Activated naive CD8-positive, alpha-beta T cell treated with anti-CD3 and anti-CD28 coated beads, Interleukin-2, amount 10 ng/mL, durations not matched to agents 7 days and 5 days (primary cell): ENCODE measurements around the gene CDCA8. TPM values are rescaled to one million over a fixed set of nuclear protein-coding genes. Genes with fewer than 3 reads are reported as not detected.

Source experiments
- ATAC-seq: fragments of 150-1000 bp; cut with Tn5 transposase; one replicate; pipeline ENCODE4 v1.10.0; 2021; ENCODE audit warnings: low read depth, moderate library complexity
- POLR2A ChIA-PET: fragments of 350-600 bp; sonication (Branson Sonifier 250); formaldehyde crosslinking; loops from one replicate; lab custom pipeline; 2021; ENCODE audit warnings: antibody characterized with exemption; lab: Charles Lee
- DNase-seq: peaks from one replicate; pipeline ENCODE4 v3.0.0; 2021
- H3K27ac Mint-ChIP-seq: one replicate; pipeline ENCODE4 v1.8.0; 2022; ENCODE audit warnings: mild to moderate bottlenecking, mixed read lengths
- H3K27me3 Mint-ChIP-seq: one replicate; pipeline ENCODE4 v1.8.0; 2022; ENCODE audit warnings: mild to moderate bottlenecking, moderate library complexity, mixed read lengths
- H3K36me3 Mint-ChIP-seq: one replicate; pipeline ENCODE4 v1.8.0; 2021; ENCODE audit warnings: mild to moderate bottlenecking, mixed read lengths
- H3K4me1 Mint-ChIP-seq: one replicate; pipeline ENCODE4 v1.8.0; 2021; ENCODE audit warnings: mixed read lengths
- H3K4me3 Mint-ChIP-seq: one replicate; pipeline ENCODE4 v1.8.0; 2022; ENCODE audit warnings: mild to moderate bottlenecking, moderate library complexity, mixed read lengths
- H3K9me3 Mint-ChIP-seq: one replicate; pipeline ENCODE4 v1.8.0; 2021; ENCODE audit warnings: mixed read lengths
- total RNA-seq, 2 experiments: library from RNA; stranded (reverse); gene quantifications; one replicate each; pipeline ENCODE4 v1.2.3, GENCODE V29; 2021

The CDCA8 gene
- total RNA-seq, 2 experiments from 2014 or later = 64.7 to 67.0 TPM

DNA sequence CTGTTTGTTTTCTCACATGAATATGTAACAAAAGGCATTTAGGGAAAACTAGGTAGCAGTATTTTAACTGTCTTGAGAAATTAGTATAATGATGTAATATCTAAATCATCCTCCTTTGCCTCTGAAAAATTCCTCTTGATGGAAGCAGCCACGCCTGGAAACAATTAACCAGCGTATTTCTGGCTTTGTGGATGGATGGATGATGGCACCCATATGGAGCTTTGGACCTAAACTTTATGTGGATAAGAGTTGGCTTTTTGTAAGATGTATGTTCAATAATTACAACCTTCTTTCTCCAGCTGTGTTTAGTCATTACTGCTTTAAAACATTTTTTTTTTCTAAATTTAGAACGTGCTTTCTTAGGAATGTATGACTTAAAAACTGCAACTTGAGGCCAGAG is 12.7 kb downstream of the CDCA8 start:
- ATAC-seq (no peak), DNase-seq (no peak)
- POLR2A ChIA-PET = interaction anchor here (0.7 kb wide), 2 partner anchors 103 to 556 kb away, joined by 3 read pairs; partner anchors contain the start of genes C1orf122 and YRDC
- H3K4me3 Mint-ChIP-seq = no peak overlapping the region
- H3K36me3 Mint-ChIP-seq = peaks cover 57% of the 10 kb centered on the region
- H3K4me1 Mint-ChIP-seq = peaks cover 1% of the 10 kb centered on the region
- no peak overlapping the region for H3K27ac Mint-ChIP-seq
- H3K9me3 Mint-ChIP-seq = no peaks in the 10 kb centered on the region
- H3K27me3 Mint-ChIP-seq = no peaks in the 10 kb centered on the region

DNA sequence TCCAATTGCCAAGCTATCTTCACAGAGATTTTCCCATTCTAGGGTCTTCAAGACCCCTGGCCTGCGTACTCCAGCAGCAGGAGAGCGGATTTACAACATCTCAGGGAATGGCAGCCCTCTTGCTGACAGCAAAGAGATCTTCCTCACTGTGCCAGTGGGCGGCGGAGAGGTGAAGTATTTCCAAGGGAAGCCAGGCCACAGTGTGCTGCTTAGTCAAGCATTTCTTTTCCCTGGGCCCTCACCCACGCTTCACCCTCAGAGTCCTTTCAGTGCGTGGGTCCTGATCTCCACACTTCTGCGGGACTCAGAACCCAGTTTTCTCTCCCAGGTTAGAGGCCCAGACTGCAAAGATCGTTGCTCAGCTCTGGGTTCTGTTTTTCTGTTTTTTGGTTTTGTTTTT is 13.1 kb downstream of the CDCA8 start:
- H3K4me1 Mint-ChIP-seq = peaks cover 1% of the 10 kb centered on the region
- POLR2A ChIA-PET = interaction anchor here (0.7 kb wide), 3 partner anchors 102 to 1167 kb away, joined by 3 read pairs; partner anchors contain the start of genes C1orf122 and YRDC
- ATAC-seq = no peak
- H3K9me3 Mint-ChIP-seq = no peaks in the 10 kb centered on the region
- no peaks in the 10 kb centered on the region for H3K27me3 Mint-ChIP-seq
- no peak overlapping the region for H3K27ac Mint-ChIP-seq
- peaks cover 54% of the 10 kb centered on the region for H3K36me3 Mint-ChIP-seq
- H3K4me3 Mint-ChIP-seq = no peak overlapping the region
- DNase-seq = no peak

DNA sequence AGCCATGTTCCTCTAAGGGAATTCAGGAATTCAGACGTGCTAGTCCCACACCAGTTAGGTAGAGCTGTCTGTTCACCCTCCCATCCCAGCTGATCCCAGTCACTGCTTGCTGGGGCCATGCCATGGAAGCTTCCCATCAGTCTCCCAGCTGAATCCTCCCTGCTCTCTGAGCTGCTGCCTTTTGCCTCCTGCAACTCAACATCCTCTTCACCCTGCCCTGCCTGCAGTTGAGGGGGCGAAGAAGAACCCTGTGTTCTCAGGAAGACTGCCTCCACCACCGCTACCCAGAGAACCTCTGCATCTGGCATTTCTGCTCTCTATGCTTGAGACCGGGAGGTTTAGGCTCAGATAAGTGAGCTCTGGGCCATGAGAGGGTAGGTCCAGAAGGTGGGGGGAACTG is 16.2 kb downstream of the CDCA8 start:
- POLR2A ChIA-PET = interaction anchor here (1.1 kb wide), 1 partner anchor 16 kb away, joined by 3 read pairs; no protein-coding TSS in a partner anchor

DNA sequence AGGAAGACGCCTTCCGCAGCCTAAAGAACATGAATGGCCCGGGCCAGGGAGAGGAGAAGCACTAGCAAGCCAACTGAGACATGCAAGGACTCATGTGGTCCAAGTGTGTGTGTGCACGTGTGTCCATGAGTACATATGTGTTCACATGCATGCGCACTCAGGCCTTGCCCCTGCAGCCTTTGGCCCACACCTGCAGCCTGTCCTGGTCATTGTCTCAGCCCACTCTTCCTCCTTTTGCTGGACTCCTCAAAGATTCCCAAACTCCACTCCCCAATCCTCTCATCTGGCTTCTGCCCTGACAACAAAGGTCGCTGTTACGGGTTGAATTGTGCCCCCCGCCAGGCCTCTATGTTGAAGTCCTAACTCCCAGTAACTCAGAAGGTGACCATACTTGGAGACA is 21.9 kb downstream of the CDCA8 start:
- H3K4me3 Mint-ChIP-seq = no peak overlapping the region
- DNase-seq = no peak
- no peaks in the 10 kb centered on the region for H3K9me3 Mint-ChIP-seq
- ATAC-seq = no peak
- no peaks in the 10 kb centered on the region for H3K4me1 Mint-ChIP-seq
- H3K27me3 Mint-ChIP-seq = peaks cover 5% of the 10 kb centered on the region
- POLR2A ChIA-PET = no interaction called here
- H3K36me3 Mint-ChIP-seq = peaks cover 9% of the 10 kb centered on the region
- H3K27ac Mint-ChIP-seq = no peak overlapping the region

More for the DNA sequence above, 16.2 kb downstream of the CDCA8 start:
- H3K9me3 Mint-ChIP-seq = no peaks in the 10 kb centered on the region
- H3K36me3 Mint-ChIP-seq = peaks cover 36% of the 10 kb centered on the region
- ATAC-seq (no peak), DNase-seq (no peak)
- H3K4me1 Mint-ChIP-seq = no peaks in the 10 kb centered on the region
- no peaks in the 10 kb centered on the region for H3K27me3 Mint-ChIP-seq
- H3K27ac Mint-ChIP-seq = no peak overlapping the region
- no peak overlapping the region for H3K4me3 Mint-ChIP-seq

DNA sequence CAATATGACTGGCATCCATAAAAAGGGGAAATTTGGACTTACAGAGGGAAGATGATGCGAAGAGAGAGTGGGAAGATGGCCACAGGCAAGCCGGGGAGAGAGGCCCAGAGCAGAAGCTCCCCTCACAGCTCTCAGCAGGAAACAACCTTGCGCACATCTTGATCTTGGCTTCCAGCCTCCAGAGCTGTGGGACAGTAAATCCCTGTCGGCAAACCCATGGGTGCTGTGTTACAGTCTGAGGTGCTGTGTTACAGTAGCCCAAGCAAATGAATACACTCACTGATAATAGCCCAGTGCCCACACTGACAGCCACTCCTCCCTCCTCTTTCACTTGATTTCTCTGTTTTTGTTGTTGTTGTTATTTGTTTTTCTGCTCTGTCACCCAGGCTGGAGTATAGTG is 22.4 kb downstream of the CDCA8 start:
- no peaks in the 10 kb centered on the region for H3K4me1 Mint-ChIP-seq
- H3K36me3 Mint-ChIP-seq = peaks cover 4% of the 10 kb centered on the region
- DNase-seq = no peak
- no peak for ATAC-seq
- POLR2A ChIA-PET = no interaction called here
- no peak overlapping the region for H3K27ac Mint-ChIP-seq
- peaks cover 5% of the 10 kb centered on the region for H3K27me3 Mint-ChIP-seq
- no peak overlapping the region for H3K4me3 Mint-ChIP-seq
- H3K9me3 Mint-ChIP-seq = no peaks in the 10 kb centered on the region

DNA sequence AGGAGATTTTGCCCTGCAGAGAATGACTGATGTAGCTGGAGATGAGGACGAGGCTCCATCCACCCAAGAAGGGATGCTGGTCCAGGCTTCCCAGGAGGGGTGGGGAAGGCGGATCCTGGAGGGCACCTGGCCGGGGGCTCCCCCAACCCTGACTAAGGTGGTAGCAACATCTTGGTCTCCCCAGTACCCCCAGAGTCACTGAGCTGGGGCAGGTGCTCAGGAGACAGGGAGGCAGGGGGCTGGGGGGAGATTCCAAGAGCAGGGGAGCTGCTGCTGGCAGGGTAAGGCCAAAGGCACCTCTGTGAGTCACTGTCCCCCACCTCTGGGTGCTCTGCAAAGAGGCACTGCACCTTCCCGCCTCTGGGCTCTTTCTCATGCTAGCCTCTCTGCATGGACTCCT is 24.0 kb downstream of the CDCA8 start:
- Mint-ChIP-seq H3K27ac (no peak overlapping the region), H3K4me3 (no peak overlapping the region), H3K27me3 (peaks cover 5% of the 10 kb centered on the region), H3K36me3 (peaks cover 4% of the 10 kb centered on the region), H3K4me1 (no peaks in the 10 kb centered on the region), H3K9me3 (no peaks in the 10 kb centered on the region)
- ATAC-seq = no peak
- DNase-seq = no peak
- POLR2A ChIA-PET = interaction anchor here (0.7 kb wide), 1 partner anchor 16 kb away, joined by 3 read pairs; no protein-coding TSS in a partner anchor

DNA sequence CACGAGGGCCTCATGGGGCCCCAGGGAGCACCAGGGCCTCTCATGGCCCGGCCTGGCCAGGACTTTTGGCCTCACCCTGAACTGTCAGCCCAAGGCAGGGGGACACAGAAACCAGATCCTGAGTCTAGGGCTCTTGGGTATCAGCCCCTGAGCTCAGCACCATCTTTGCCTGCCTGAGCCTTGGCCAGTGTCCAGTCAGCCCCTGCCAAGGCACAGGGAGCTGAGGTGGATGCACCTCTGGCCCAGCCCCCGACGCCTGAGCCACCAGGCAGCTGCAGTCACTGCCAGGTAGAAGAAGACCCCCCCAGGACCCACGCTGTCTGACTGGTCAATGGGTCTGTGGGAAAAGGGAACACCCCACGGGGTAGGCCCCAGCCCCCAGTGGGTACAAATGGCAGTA is 25.3 kb downstream of the CDCA8 start:
- DNase-seq = no peak
- no peaks in the 10 kb centered on the region for H3K36me3 Mint-ChIP-seq

DNA sequence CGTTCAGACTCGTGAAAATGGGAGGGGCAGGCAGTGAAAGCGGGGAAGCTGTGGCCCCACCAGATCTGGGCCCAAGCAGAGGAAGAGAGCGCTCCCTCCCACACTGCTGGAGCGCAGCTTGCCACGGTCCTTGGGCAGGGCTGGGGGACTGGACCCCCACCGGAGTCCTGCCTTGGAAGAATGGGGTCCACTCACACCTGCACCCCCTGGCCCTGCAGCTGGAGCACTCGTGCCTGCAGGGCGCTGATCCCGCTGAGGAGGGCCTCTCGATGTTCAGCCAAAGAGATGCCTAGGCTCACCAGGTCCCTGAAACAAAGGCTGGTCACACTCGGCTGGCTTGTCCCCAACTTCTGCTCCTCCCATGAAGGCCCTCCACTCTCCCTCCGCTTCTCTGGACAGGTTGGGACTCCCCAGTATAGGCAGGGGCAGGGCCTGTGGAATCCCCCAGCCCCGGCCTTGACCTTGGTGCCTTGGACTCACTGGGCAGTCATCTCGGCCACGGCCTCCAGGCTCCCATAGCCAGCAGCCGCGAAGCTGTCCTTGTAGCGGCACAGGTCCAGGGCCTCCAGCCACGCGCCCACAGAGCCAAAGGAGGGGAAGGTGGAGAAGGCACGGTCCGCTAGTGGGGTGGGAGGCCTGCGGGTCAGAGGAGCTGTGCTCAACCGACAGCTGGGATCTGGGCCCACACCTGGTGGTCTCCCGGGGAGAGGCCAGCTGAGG is 26.0 kb downstream of the CDCA8 start:
- Mint-ChIP-seq H3K4me3 (no peak overlapping the region), H3K4me1 (no peaks in the 10 kb centered on the region), H3K27ac (no peak overlapping the region), H3K27me3 (peaks cover 5% of the 10 kb centered on the region), H3K9me3 (no peaks in the 10 kb centered on the region), H3K36me3 (no peaks in the 10 kb centered on the region)
- POLR2A ChIA-PET = interaction anchor here (0.6 kb wide), 1 partner anchor 1775 kb away, joined by 6 read pairs; no protein-coding TSS in a partner anchor
- ATAC-seq (no peak), DNase-seq (no peak)

More for the DNA sequence above, 25.3 kb downstream of the CDCA8 start:
- Mint-ChIP-seq H3K4me3 (no peak overlapping the region), H3K27ac (no peak overlapping the region), H3K9me3 (no peaks in the 10 kb centered on the region), H3K27me3 (peaks cover 5% of the 10 kb centered on the region), H3K4me1 (no peaks in the 10 kb centered on the region)
- POLR2A ChIA-PET = no interaction called here
- no peak for ATAC-seq

DNA sequence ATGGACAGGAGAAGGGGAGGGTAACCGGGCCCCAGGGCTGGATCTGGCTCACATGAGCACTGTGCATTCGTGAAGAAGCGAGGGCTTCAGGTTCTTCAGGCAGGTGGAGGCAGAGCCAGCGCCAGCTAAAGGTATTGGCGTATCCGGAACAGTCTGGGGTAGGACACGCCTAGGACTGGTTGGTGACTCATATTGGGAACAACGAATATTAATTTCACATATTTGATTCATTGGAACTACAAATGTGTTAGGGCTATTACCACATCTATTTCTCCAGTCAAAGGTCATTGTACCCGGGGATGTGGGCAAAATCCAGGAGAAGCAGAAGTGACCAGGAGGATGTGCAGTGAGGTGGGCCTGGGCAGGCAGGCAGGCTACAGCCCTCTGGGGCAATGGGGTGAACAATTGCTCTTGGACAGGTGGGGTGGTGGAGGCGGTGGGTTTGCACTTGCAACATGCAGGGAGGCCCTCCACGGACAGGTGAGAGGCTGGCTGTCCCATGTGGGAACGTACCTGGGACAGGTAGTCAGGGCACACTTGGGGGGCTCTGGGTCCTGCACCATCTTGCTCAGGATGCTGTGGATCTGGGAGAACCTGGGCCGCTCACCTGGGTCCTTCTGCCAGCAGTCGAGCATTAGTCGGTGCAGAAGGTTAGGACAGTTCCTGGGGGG is 26.7 kb downstream of the CDCA8 start:
- no peak for DNase-seq
- Mint-ChIP-seq H3K4me3 (no peak overlapping the region), H3K27me3 (peaks cover 5% of the 10 kb centered on the region), H3K9me3 (no peaks in the 10 kb centered on the region), H3K27ac (no peak overlapping the region), H3K4me1 (no peaks in the 10 kb centered on the region), H3K36me3 (no peaks in the 10 kb centered on the region)
- POLR2A ChIA-PET = interaction anchor here (0.6 kb wide), 1 partner anchor 1776 kb away, joined by 6 read pairs; no protein-coding TSS in a partner anchor
- ATAC-seq = no peak

DNA sequence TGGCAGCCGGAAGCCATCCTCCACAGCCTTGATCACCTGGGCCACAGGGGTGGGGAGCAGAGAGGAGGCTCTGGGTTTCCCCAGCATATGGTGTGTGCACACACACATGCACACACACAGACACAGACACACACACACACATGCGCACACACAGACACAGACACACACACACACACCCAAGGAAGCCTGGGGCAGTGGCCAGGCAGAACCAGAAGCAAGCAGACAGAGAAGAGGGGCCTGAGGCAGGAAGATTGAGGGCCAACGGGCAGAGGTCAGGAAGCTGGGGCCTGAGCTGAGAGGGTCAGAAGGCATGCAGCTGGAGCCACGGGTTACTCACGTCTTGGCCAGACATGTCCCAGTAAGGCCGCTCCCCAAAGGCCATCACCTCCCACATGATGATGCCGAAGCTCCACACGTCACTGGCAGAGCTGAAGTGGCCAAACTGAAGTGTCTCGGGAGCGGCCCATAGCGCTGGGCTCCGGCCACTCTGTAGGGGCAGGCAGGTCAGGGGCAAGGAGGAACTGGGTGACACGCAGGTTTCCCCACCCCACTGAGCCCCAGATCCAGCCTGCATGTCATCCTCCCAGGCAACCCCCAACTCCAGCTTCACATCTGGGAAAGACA is 27.4 kb downstream of the CDCA8 start:
- H3K4me3 Mint-ChIP-seq = no peak overlapping the region

DNA sequence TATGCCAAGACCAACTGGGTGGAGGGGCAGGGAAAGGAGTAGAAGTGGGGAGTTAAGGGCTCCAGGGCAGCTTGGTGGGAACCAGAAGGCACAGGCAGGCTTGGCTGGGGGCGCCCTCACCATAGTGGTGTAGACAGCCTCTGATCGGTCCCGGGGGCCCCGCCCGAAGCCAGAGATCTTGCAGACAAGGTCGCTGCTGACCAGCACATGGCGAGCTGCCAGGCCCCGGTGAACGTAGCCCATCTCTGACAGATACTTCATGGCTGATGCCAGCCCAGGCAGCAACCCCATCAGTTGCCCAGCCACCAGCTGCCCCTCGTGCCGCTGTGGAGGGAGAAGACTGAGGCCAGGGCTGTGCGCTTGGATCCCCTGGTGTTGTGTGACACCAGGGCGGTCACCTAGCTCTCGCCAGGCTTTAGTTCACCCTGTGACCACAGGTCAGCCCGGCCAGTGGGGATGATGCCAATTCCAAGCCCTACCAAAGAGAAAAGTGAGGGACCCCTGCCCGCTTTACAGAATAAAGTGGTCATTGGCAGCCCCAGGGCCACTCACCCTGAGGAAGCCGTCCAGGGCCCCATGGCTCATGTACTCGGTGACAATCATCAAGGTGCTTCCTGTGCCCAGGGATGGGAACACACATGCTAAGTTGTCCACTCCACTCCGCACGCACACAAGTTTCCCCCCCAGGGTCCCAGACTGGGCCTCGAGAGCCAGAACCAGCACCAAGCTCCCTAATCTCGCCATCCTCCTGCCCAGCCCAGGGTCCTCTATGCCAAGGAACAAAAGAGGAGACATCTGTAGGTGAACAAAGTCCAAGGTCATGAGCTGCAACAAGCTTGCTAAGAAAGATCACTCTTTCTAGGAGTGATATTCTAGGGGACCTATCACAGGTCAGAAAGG is 28.2 kb downstream of the CDCA8 start:
- Mint-ChIP-seq H3K4me3 (no peak overlapping the region), H3K9me3 (no peaks in the 10 kb centered on the region), H3K27me3 (peaks cover 8% of the 10 kb centered on the region), H3K36me3 (no peaks in the 10 kb centered on the region), H3K4me1 (no peaks in the 10 kb centered on the region), H3K27ac (no peak overlapping the region)
- no peak for ATAC-seq
- DNase-seq = no peak
- POLR2A ChIA-PET = interaction anchor here (1.2 kb wide), 1 partner anchor 26 kb away, joined by 3 read pairs; no protein-coding TSS in a partner anchor

More for the DNA sequence above, 27.4 kb downstream of the CDCA8 start:
- DNase-seq (no peak), ATAC-seq (no peak)
- H3K27ac Mint-ChIP-seq = no peak overlapping the region
- H3K27me3 Mint-ChIP-seq = peaks cover 5% of the 10 kb centered on the region
- H3K36me3 Mint-ChIP-seq = no peaks in the 10 kb centered on the region
- POLR2A ChIA-PET = no interaction called here
- H3K4me1 Mint-ChIP-seq = no peaks in the 10 kb centered on the region
- no peaks in the 10 kb centered on the region for H3K9me3 Mint-ChIP-seq

DNA sequence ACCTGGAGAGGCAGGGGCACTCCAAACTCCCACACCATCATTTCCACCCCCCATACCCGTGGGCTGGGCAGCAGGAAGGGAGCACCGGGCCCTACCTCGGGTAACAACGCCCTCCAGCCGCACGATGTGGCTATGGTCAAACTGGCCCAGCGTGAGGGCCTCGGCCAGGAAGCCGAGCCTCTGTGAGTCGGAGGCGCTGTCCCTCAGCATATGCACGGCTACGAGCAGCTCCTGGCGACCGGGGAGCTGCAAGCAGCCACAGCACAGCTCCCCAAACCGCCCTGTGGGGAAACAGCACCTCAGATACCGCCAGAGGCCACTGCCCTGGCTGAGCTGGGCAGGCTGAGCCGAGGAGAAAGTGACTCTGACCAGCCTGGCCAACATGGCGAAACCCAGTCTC is 29.2 kb downstream of the CDCA8 start:
- Mint-ChIP-seq H3K9me3 (no peaks in the 10 kb centered on the region), H3K4me1 (no peaks in the 10 kb centered on the region), H3K36me3 (no peaks in the 10 kb centered on the region), H3K27me3 (peaks cover 12% of the 10 kb centered on the region), H3K27ac (no peak overlapping the region), H3K4me3 (no peak overlapping the region)
- POLR2A ChIA-PET = interaction anchor here (1.2 kb wide), 1 partner anchor 27 kb away, joined by 3 read pairs; no protein-coding TSS in a partner anchor
- no peak for DNase-seq
- ATAC-seq = no peak
